HG03432 (cell line): Measurements from ENCODE around the gene CPEB4.

Experiments used
- ATAC-seq: cut with Tn5 transposase; IDR thresholded peaks from one replicate; pipeline ENCODE4 v1.9.1; 2021; ENCODE audit warnings: mild to moderate bottlenecking, moderate library complexity; ENCODE audit not compliant: unreplicated experiment

CPEB4 gene

GRCh38 chr5:173858670-173859407 is 29.3 kb upstream of the CPEB4 start:
- no peak for ATAC-seq

DNA sequence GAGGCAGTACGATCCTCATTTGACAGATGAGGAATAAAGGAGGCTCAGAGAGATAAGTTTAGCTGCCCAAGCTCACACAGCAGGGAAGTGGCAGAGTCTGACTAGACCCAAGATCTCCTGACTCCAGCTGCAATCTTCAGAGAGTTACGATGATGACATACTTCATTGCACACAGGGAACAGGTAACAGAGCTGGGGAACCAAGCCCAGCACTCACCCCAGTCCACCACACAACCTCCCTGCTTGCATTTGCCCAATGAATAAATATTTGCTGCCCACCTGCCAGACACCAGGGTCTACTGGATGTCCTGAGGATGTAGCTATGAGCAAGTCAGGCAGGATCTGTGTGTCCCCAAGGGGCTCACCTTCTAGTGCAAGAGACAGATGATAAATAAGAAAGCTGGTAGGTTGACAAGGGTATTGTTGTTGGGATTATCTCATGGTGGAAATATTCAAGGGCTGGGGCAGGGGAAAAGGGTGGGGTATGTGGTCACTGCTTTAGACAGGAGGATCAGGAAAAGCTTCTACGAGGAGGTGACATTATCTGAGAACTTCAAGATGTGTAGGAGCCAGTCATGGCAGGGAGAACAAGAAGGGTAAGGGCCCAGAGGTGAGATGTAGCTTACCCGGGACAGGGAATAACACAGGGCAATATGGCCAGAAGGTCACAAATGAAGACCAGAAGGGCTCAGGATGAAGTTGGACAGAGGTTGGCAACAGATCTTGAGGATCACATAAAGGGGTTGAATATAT is 28.6 kb upstream of the CPEB4 start:
- ATAC-seq = no peak

DNA sequence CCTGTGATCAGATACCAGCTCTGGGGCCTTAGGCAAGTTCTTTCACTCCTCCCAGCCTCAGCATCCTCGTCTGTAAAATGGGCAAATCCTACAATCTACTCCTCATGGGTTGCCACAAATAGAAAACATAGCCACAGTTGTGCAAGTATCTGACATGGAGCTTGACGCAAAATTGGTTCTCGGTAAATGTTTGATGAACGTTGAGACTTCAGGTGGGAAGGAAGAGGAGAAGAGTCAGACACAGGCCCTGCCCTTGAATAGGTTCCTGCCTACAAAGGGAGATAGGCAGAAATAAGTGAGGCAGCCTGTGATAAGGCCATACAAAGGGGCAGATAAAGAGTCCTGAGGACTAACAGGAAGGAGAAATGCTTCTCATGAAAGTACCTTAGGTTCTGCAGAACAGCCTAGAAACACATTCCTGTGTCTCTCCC is 26.1 kb upstream of the CPEB4 start:
- ATAC-seq = no peak

GRCh38 chr5:173863359-173863758 is 24.8 kb upstream of the CPEB4 start:
- ATAC-seq = no peak

DNA sequence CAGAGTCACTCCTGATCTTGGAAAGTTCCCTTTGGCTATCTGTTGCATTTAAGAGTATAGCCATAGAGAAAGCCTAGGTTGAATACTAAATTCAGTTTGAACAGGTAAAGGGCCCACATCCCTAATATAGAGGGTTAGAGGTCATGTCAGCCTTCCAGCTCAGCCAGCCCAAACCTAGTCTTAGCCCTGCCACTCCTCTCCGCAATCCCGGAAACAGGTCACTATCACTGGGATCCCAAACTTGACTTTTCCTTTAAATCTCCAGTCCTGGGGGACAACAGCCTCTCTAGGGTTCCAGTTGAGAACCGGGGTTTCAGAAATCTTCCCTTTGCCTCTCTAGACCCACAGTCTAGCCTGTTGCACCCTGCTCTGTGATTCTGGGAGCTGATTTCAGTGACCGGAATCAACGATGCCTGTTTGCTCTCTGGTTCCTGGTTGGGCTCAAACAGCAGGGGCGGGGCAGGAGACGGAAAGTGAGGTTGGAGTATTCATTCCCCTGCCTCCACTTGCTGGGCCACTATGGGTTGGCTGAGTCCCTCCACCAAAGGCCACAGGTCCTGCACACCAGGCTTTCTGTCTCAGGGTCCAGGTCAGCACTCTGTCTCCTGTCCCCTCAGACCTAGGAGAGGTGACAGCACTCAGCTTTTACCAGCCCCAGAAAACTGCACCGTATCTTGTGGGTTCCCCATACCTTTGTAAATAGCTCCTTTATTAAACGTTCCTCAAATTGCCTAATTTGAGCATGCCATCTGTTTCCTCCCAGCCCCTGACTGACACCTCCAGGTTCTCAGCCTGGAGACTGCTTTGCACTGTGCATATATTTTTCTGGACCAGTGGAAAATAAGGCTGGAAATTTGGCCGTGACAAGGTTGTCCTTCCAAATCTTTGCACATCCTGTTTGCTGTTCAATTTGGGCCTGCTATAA is 23.8 kb upstream of the CPEB4 start:
- no peak for ATAC-seq

GRCh38 chr5:173866243-173866857 is 21.8 kb upstream of the CPEB4 start:
- ATAC-seq = no peak

- ATAC-seq = no peak
These were observed 21.1 kb upstream of the CPEB4 start for GRCh38 chr5:173866858-173867679.

DNA sequence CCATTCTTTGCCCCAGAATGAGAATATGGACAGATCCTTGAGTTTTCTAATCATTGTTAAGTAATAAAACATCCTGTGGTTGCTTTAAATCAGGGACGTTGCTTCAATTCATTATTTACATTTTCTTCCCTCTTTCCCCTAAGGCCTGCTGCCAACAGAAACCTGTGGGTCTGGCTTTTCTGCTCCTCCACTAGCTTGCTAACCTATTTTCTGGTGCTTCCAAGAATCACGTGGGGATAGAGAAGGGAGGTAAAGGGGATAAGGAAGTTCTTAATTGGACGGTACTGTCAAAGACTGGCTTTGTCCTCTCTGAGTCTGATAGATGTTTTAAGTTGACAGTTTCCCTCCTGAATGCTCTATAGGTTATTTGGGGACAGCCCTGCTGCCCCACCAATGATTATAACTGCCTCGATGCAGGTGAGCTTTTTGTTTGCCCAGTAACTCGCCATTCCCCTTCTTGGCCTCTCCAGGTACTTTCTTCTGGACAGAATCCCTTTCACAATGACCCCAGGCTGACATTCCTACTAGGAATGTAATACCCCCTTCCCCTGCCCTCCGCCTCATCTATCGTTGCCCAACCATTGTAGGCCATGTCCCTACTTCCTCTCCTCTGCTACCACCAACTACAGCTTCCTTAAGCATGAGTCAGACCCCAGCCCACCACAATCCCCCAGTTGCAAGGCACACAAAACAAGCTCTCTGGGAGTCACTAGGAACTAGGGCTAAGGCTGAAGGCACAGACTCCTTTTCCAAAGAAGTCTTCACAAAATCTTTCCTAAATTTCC is 19.9 kb upstream of the CPEB4 start:
- no peak for ATAC-seq

DNA sequence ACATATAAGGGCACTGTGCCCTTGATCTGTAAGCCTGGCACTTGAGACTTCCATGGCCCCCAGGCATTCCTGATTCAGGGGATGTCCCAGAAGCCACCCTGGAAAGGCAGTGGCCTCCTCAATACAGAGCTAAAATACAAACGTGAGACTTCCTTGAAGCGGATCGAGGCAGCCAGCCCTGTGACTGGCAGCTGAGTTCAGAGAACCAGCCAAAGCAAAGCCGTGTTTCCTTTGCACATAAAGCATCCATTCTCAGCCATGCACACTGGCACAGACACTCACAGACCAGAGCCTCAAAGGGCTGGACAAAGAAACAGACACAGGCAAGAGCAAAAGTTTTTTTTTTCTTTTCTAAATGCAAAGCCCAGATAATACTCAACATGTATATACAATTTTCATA is 18.8 kb upstream of the CPEB4 start:
- ATAC-seq = no peak

DNA sequence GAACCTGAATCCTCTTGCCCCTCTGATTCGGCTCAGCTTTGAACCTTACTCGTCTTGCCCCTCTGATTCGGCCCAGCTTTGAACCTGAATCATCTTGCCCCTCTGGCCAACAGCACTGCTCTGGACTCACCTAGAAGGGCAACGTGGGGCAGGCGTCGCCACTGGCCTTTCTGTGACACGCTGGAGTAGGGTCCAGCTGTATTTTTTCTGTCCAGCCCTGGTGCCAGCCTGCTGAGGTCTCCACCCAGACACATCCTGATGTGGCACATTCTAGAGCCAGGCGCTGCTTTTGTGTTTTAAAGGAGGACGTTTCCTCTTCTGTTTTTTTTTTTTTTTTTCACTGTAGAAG is 15.2 kb upstream of the CPEB4 start:
- ATAC-seq = no peak

DNA sequence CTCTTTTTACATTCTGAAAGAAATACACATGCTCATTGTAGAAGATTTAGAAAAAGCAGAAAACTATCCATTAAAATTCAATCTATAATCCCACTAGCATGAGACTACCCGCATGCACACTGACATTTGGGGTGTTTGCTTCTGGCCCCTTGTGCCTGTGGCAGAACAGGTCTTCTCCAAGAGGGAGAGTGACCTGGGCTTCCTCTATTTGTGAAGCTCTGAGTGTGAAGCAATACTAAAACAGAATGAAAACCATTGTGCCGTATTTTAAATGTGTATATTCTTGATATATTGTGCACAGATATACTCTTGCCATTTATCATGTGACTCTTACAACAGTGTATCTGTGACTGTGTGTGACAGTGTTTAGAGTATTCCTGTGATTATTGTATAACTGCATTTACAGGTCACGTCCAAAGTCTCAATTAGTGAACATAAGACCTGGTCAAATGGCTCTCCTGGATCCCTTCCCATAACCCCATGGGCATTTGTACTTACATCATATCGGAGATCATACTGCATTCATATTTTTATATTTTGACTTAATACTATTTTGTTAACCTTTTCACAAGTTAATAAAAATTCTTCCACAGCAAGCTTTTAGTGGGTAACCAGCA is 14.7 kb upstream of the CPEB4 start:
- ATAC-seq = no peak

DNA sequence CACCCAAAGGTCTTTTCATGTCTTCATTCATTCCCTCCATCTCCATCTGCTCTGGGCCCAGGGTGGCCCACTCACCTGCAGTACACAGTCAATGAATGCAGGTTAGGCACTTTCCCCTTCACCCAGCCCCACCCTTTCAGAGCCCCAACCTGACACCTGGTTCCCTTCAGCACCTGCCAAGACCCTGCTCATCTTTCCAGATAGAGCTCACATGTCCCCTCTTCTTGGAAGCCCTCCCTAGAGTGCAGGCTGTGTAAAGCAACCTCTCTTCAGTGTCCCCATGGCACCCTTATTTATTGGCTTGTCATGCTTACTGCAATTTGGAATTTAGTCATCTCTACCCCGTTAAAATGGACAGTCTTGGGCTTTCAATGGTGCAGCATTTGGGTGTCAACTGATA is 13.0 kb upstream of the CPEB4 start:
- ATAC-seq = no peak

GRCh38 chr5:173878224-173878967 is 9.8 kb upstream of the CPEB4 start:
- no peak for ATAC-seq

- no peak for ATAC-seq
These were observed 7.7 kb upstream of the CPEB4 start for GRCh38 chr5:173880306-173880985.

DNA sequence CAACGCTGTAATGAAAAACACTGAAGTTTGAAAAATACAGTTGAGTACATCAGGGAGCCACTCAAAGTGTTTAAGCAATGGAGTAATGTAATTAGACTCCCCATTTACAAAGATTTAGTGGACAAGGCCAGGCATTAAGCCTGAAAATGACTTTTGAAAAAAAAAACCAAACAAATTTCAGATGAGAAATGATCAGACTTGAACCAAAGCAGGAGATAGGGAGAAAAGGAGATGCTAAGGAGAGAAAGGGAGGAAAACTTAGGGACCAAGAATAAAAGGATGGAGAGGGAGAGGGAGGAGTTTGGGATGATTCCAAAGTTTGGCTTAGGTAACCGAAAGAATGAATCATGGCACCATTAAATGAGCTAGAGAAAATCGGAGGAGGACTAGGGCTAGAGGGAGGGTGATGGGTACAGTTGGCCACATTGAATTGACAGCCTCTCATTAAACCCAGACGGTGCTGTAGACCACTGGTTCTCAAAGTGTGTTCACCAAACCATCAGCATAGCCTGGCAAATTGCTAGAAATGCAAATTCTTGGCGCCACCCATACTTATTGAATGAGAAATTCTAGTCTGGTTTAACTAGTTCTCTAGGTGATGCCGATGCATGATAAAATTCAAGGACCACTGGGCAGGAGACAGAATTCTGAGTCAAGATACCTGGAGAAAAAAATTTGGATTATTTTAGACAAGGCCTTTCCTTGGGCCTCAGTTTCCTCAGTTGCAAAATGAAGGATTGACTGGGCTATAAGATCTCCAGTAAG is 6.2 kb upstream of the CPEB4 start:
- no peak for ATAC-seq

DNA sequence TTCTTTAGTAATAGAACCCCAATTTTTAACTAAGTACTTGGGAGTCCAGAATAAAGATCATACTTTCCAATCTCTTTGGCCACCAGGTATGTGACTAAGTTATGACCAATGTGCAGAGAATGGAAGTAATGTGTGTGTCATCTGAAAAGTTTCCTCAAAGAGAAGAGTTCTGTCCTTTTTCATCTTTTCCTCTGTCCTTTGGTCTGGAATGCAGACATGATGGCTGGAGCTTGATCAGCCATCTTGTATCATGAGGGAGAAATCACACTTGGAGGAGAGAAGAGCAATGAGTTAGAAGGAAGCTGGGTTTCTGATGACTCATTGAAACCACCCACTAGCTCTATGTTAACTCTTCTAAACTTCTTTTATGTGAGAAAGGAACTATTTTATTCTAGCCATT is 5.5 kb upstream of the CPEB4 start:
- no peak for ATAC-seq

DNA sequence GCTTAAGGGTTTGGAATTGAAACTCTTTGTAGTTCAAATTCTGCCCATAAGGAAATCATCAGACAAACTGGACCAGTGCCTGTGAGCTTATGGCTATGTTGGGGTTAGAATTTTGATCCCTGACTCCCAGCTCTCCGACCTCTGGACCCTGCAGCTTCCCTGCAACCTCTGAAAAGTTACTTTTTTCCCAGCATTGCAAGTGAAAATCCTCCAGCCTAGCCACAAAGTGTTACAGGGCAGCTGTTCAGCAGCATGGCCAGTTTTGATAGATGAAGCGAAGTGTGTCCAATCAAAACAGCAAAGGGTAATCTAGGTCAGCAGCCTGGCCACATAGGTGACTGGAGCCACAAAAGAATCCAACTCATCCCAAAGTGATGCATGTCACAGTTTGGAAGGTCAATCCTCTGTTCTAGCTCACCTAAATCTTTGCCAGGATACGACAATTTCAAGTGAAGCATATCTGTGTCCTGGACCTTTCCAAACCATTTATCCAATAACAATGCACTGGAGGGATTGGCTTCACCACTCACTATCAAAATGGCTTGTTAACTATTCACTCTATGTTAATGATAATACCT is 4.7 kb upstream of the CPEB4 start:
- no peak for ATAC-seq
